ENCODE results near the gene AGAP1. TPM values are rescaled to one million over a fixed set of nuclear protein-coding genes. Genes with fewer than 3 reads are reported as not detected.

Gene AGAP1
- polyA plus RNA-seq, 1 donor from 2014 or later, result 17.4 TPM

- H3K4me2 ChIP-seq (ENCODE audit: low read length), result no peak overlapping the region
- H3K9me2 ChIP-seq (ENCODE audit: insufficient read depth, low read length), result no peaks in the 10 kb centered on the region
- no peaks in the 10 kb centered on the region for H3K36me3 ChIP-seq (ENCODE audit: insufficient read depth, low read length)
- H2AFZ ChIP-seq (ENCODE audit: low read depth, low read length), result no peak overlapping the region
- no peak overlapping the region for H3K4me3 ChIP-seq (ENCODE audit: low read length)
- peaks cover 29% of the 10 kb centered on the region for H3K79me2 ChIP-seq (replicated peaks; ENCODE audit: insufficient read depth, low read length)
- no peaks in the 10 kb centered on the region for H3K27me3 ChIP-seq (ENCODE audit: insufficient read depth, low read depth, low read length)
- H4K20me1 ChIP-seq (ENCODE audit: insufficient read depth), result peaks cover 2% of the 10 kb centered on the region
- TF ChIP-seq EP300 (conservative IDR thresholded peaks at IDR 0.05; ENCODE audit: poor library complexity, severe bottlenecking), result no peak
- TF ChIP-seq POLR2AphosphoS5 (IDR thresholded peaks at IDR 0.05), result no peak
- TF ChIP-seq RAD21 (conservative IDR thresholded peaks at IDR 0.05), result no peak
- TF ChIP-seq MXI1 (conservative IDR thresholded peaks at IDR 0.05; ENCODE audit: poor library complexity, severe bottlenecking), result no peak
- no peak for TF ChIP-seq TAF1 (IDR thresholded peaks at IDR 0.05; ENCODE audit: low read depth)
- TF ChIP-seq, protein P1, sequence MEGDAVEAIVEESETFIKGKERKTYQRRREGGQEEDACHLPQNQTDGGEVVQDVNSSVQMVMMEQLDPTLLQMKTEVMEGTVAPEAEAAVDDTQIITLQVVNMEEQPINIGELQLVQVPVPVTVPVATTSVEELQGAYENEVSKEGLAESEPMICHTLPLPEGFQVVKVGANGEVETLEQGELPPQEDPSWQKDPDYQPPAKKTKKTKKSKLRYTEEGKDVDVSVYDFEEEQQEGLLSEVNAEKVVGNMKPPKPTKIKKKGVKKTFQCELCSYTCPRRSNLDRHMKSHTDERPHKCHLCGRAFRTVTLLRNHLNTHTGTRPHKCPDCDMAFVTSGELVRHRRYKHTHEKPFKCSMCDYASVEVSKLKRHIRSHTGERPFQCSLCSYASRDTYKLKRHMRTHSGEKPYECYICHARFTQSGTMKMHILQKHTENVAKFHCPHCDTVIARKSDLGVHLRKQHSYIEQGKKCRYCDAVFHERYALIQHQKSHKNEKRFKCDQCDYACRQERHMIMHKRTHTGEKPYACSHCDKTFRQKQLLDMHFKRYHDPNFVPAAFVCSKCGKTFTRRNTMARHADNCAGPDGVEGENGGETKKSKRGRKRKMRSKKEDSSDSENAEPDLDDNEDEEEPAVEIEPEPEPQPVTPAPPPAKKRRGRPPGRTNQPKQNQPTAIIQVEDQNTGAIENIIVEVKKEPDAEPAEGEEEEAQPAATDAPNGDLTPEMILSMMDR (IDR thresholded peaks at IDR 0.05; ENCODE audit: poor library complexity, severe bottlenecking), result no peak
- TF ChIP-seq REST (IDR thresholded peaks at IDR 0.05; ENCODE audit: borderline replicate concordance), result no peak
- TF ChIP-seq SMC3 (conservative IDR thresholded peaks at IDR 0.05; ENCODE audit: poor library complexity), result no peak
- no peak for TF ChIP-seq EZH2 (IDR thresholded peaks at IDR 0.05; ENCODE audit: borderline replicate concordance, insufficient read depth, low read length, poor library complexity, severe bottlenecking)
- no peak overlapping the region for H3K9ac ChIP-seq (ENCODE audit: low read length)
- no peaks in the 10 kb centered on the region for H3F3A ChIP-seq (ENCODE audit: insufficient read depth, low read length, poor library complexity, severe bottlenecking)
- no peaks in the 10 kb centered on the region for H3K9me3 ChIP-seq (ENCODE audit: low read length)
- no peak overlapping the region for H3K27ac ChIP-seq (ENCODE audit: low read length)
Measured at GRCh38 chr2:235542733-235543127, 48.9 kb downstream of the AGAP1 start.

- H3K27me3 ChIP-seq (ENCODE audit: insufficient read depth, low read depth, low read length), result no peaks in the 10 kb centered on the region
- H2AFZ ChIP-seq (ENCODE audit: low read depth, low read length), result no peak overlapping the region
- H3K9me3 ChIP-seq (ENCODE audit: low read length), result no peaks in the 10 kb centered on the region
- no peaks in the 10 kb centered on the region for H3F3A ChIP-seq (ENCODE audit: insufficient read depth, low read length, poor library complexity, severe bottlenecking)
- H3K9ac ChIP-seq (ENCODE audit: low read length), result no peak overlapping the region
- peaks cover 2% of the 10 kb centered on the region for H4K20me1 ChIP-seq (ENCODE audit: insufficient read depth)
- H3K4me3 ChIP-seq (ENCODE audit: low read length), result no peak overlapping the region
- TF ChIP-seq EZH2 (IDR thresholded peaks at IDR 0.05; ENCODE audit: borderline replicate concordance, insufficient read depth, low read length, poor library complexity, severe bottlenecking), result no peak
- TF ChIP-seq POLR2AphosphoS5 (IDR thresholded peaks at IDR 0.05), result no peak
- TF ChIP-seq, protein P1 (IDR thresholded peaks at IDR 0.05; ENCODE audit: poor library complexity, severe bottlenecking), result no peak
- TF ChIP-seq MXI1 (conservative IDR thresholded peaks at IDR 0.05; ENCODE audit: poor library complexity, severe bottlenecking), result no peak
- TF ChIP-seq REST (IDR thresholded peaks at IDR 0.05; ENCODE audit: borderline replicate concordance), result no peak
- TF ChIP-seq RAD21 (conservative IDR thresholded peaks at IDR 0.05), result no peak
- no peak for TF ChIP-seq EP300 (conservative IDR thresholded peaks at IDR 0.05; ENCODE audit: poor library complexity, severe bottlenecking)
- TF ChIP-seq SMC3 (conservative IDR thresholded peaks at IDR 0.05; ENCODE audit: poor library complexity), result no peak
- TF ChIP-seq TAF1 (IDR thresholded peaks at IDR 0.05; ENCODE audit: low read depth), result no peak
- no peaks in the 10 kb centered on the region for H3K9me2 ChIP-seq (ENCODE audit: insufficient read depth, low read length)
- H3K27ac ChIP-seq (ENCODE audit: low read length), result no peak overlapping the region
- H3K4me2 ChIP-seq (ENCODE audit: low read length), result no peak overlapping the region
- H3K79me2 ChIP-seq (replicated peaks; ENCODE audit: insufficient read depth, low read length), result peaks cover 32% of the 10 kb centered on the region
- no peaks in the 10 kb centered on the region for H3K36me3 ChIP-seq (ENCODE audit: insufficient read depth, low read length)
Measured at GRCh38 chr2:235543128-235543750, 49.4 kb downstream of the AGAP1 start.

All from neural cell (in vitro differentiated cells).